Posterior cingulate gyrus (tissue), 11 donors: ENCODE measurements around the gene KRTAP5-3.
"Not testable (repeated sequence)": the region's sequence is repeated elsewhere in the genome, so short reads cannot be mapped to it uniquely, and the experiment has no call there.

ENCODE experiments used
- DNase-seq, 10 donors: peaks; one replicate each; pipeline versions ENCODE4 v3.0.0 to v3.0.0-alpha.2; 2020 to 2021; ENCODE audit warnings: mixed read lengths in 3 of 10
- intact Hi-C: fragments of 100-400 bp; cut with DNase I; formaldehyde crosslinking; loops from one replicate; pipeline ENCODE4 v1.15.1; 2023

The KRTAP5-3 gene

DNA sequence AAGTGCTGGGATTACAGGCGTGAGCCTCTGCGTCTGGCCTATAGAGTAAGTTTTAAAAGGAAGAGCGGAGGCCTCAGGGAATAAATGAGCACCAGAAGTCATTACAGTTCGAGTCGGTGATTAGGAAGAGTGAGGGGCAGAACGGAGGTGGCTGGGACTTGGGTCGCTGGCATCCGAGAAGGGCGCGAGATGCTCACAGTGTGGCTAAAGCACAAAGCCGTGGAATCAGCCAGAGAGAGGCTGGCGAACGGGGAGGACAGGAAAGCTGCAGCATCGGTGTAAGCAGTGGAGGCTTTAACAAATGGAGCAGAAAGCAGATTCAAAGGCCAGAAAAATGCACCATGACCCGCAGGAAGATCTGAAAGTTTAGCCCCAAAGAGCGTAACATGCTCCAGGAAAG, 16.4 kb upstream of the KRTAP5-3 start:
- intact Hi-C loops = no loop called here

GRCh38 chr11:1623716-1624115, 15.5 kb upstream of the KRTAP5-3 start:
- DNase-seq = no peak
- intact Hi-C loops = no loop called here

More for the DNA sequence above, 16.4 kb upstream of the KRTAP5-3 start:
- no peak for DNase-seq

GRCh38 chr11:1622086-1622485, 13.8 kb upstream of the KRTAP5-3 start, which contains the start of gene KRTAP5-4:
TSS of gene KRTAP5-4 (minus strand) at chr11:1622138. CDS start at chr11:1622093, 45 bp downstream.
- no peak for DNase-seq
- intact Hi-C loops = no loop called here

DNA sequence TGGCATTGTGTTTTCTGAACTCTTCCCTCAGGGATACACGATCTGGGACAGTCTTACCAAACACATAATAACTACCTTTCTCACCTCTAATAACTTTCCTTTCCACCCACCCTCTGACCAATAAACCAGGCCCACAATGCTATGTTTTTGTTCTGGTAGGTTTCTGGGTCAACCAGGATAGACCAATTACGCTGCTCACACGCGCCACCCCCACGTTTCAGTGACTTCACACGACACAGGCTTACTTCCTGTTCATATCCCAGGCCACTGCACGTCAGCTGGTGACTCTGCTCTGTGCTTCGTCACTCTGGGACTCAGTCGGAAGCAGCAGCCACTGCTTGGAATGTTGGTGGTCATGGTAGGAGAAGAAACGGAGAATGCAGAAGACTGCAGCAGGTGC, 11.2 kb upstream of the KRTAP5-3 start:
- intact Hi-C loops = no loop called here
- DNase-seq = no peak

GRCh38 chr11:1618231-1618630, 10.0 kb upstream of the KRTAP5-3 start:
- intact Hi-C loops = no loop called here
- no peak for DNase-seq

DNA sequence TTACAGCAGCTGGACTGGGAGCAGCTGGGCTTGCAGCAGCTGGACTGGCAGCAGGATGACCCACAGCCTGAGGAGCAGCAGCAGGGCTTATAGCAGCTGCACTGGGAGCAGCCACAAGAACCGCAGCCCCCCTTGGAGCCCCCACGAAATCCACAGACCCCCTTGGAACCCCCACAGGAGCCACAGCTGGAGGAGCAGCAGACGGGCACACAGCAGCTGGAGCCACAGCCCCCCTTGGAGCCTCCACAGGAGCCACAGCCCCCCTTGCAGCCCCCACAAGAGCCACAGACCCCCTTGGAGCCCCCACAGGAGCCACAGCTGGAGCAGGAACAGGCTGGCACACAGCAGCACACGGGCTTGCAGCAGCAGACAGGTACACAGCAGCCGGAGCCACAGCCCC, 362 bp downstream of the KRTAP5-3 start:
- DNase-seq, intact Hi-C loops: not testable (repeated sequence)

DNA sequence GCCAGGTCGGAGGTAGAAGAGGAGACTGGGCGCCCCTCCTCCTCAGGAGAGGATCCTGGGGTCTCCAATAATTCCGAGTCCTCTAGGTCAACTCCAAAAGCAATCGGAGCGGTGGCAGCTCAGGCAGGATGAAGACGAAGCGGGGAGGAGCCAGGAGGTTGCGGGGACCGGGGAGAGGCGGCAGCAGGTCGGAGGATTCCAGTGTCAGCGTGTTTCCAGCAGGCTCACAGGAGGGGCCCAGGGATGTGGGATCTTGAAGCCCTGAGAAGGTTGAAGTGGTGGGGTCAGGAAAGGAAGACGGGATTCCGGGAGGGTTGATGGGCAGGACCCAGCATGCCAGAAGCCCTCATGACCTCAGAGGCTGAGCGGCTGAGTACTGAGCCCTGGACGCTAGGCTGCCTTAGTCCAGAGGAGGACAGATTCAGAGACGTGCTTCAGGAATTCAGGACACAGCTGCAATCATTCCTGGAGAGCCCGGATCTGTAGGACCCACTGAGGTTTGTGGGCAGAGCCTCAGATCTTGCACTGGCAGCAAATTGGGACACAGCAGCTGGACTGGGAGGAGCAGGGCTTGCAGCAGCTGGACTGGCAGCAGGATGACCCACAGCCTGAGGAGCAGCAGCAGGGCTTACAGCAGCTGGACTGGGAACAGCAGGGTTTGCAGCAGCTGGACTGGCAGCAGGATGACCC, 962 bp downstream of the KRTAP5-3 start:
- DNase-seq, intact Hi-C loops: not testable (repeated sequence)

DNA sequence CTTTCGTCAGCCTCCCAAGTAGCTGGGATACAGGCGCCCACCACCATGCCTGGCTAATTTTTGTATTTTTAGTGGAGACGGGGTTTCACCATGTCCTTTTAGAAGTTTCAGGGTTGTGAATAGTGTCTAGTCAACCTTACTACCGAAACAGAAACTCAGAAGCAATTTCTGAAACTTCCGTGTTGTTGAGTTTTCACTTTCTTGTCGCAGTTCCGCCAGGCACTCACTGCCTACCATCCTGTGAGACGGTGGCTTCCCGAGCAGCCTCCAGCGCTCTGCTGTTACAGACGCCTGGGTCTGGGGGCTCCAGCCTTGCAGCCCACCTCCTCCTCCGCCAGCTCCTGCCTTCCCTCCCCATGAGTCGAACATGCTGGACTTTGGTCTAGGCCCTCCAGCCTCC, 2.3 kb downstream of the KRTAP5-3 start:
- intact Hi-C loops, DNase-seq: not testable (repeated sequence)

- DNase-seq = no peak
- intact Hi-C loops = no loop called here
These were observed 3.6 kb downstream of the KRTAP5-3 start for GRCh38 chr11:1604711-1605110.

GRCh38 chr11:1604181-1604580, 4.1 kb downstream of the KRTAP5-3 start:
- DNase-seq = no peak

DNA sequence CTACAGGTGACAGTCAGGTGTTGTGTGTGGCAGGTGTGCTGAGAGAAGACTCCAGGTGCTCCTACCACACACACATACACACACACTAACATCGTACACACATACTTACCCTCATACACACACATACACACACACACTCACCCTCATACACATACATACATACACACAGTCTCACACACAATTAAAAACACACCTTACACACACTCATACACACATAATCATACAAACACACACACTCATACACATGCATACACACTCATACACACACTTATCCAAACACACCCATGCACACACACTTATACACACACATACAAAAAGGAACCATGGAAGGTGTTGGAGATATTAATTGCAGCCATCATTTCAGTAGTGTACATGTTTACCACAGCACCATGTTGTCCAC, 4.6 kb downstream of the KRTAP5-3 start:
- intact Hi-C loops = no loop called here
- no peak for DNase-seq

More at GRCh38 chr11:1604181-1604580, 4.1 kb downstream of the KRTAP5-3 start:
- intact Hi-C loops = no loop called here

DNA sequence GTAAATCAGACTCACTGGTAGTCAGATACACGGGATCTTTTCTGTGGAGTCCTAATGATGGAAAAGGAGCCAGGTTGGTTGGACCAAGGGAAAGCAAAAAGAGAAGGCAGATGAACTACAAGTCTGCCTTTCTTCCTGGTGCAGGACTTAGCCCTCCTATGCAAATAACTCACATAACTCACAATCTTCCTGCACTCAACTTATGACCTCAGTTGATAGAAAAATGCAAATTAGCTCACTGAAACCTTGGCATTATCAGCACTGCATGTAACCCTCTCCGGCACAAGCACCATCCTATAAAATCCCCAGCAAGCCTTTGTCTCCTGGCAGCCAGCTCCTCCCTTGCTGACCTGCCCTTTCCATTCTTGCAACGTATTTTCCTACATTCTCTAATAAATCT, 6.6 kb downstream of the KRTAP5-3 start:
- intact Hi-C loops, DNase-seq: not testable (repeated sequence)

DNA sequence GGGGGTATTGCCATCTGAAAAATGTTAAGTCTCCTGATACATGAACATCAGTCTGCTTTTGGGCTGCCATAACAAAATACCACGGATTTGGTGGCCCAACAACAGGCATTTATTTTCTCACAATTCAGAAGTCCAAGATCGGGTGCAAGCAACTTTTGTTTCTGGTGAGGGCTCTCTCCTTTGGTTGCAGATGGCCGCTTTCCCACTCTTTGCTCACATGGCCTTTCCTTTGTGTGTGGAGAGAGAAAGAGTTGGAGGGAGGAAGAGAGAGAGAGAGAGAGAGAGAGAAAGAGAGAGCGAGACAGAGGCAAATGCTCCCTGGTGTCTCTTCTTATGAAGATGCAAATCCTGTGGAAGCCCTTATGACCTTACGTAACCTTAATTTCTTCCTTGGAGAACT, 7.6 kb downstream of the KRTAP5-3 start:
- no peak for DNase-seq
- intact Hi-C loops = no loop called here

- DNase-seq = no peak
- intact Hi-C loops = no loop called here
These were observed 9.4 kb downstream of the KRTAP5-3 start for GRCh38 chr11:1598816-1599215.

DNA sequence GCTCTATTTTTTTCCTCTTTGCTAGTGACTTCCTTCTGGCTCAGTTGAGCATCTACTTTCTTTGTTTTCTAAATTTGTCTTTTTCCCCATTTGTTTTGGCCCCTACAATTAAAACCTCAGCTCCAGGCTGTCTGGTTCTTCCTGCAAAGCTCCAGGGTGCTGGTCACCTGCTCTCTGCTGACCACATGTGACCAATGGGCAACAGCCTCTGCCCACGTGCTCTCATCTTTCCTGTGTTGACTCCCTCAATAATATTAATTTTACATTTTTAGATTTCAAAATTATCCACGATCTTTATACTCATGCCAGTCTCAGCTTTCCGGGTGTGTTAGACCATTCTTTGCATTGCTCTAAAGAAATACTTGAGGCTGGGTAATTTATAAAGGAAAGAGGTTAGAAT, 9.9 kb downstream of the KRTAP5-3 start:
- intact Hi-C loops, DNase-seq: not testable (repeated sequence)

- intact Hi-C loops = no loop called here
These were observed 10.3 kb downstream of the KRTAP5-3 start, which contains the start of gene KRTAP5-2 for GRCh38 chr11:1597994-1598380. TSS of gene KRTAP5-2 (minus strand) at chr11:1598294. CDS start at chr11:1598250, 44 bp downstream.

DNA sequence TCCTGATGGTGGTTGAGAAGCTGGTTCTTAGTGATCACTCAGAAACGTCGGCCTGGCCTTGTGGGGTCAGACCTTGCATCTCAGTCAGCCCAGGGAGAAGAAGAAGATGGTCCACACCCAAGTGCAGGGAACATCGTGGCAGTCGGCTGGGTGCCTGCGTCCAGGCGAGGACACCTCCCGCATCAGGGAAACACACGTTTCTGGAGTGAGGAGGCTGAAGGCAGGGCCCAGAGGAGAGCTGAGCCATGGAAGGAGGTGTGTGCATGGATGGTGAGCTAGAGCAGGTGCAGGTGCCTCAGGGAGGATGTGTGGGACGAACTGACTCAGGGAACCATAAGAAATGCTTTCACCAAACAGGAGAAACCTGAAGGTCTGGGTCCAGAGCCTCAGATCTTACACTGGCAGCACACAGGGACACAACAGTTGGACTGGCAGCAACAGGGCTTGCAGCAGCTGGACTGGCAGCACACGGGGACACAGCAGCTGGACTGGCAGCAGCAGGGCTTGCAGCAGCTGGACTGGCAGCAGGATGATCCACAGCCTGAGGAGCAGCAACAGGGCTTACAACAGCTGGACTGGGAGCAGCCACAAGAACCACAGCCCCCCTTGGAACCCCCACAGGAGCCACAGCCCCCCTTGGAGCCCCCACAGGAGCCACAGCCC, 10.8 kb downstream of the KRTAP5-3 start:
- intact Hi-C loops = no loop called here
- DNase-seq = peak in 2 of 10 donors; percentile 53 to 65

More at GRCh38 chr11:1597994-1598380, 10.3 kb downstream of the KRTAP5-3 start, which contains the start of gene KRTAP5-2:
- peak in 2 of 10 donors; percentile 46 to 59 for DNase-seq

DNA sequence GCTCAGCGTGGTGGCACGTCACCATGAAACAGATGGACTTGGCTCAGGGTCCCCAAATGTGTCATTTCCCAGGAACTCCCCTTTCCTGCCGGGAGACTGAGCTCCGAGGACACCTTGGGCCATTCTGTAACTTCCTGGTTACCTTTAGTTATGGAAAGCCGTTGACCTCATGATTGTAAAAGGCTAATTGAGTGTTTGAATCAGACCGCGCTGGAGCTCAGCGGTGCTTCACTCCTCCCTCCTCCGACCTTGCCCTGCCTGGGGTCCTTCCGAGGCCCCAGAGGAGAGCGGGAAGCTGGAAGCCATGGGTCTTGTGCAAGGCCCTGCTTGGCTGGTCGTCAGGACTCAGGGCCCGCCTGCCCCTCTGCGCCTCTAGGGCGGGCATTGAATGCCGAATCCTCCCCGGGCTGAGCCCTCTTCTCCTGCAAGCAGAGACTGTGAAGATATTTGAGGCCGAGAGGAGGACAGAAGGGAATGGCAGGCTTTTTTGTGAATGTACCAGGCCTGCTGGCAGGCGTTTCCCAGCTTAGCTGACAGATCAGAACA, 11.6 kb downstream of the KRTAP5-3 start:
- DNase-seq = peak in 2 of 10 donors; percentile 75 to 79
- intact Hi-C loops = not testable (repeated sequence)

GRCh38 chr11:1595994-1596575, 12.2 kb downstream of the KRTAP5-3 start:
- intact Hi-C loops = not testable (repeated sequence)
- DNase-seq = peak in 2 of 10 donors; percentile 38 to 49

DNA sequence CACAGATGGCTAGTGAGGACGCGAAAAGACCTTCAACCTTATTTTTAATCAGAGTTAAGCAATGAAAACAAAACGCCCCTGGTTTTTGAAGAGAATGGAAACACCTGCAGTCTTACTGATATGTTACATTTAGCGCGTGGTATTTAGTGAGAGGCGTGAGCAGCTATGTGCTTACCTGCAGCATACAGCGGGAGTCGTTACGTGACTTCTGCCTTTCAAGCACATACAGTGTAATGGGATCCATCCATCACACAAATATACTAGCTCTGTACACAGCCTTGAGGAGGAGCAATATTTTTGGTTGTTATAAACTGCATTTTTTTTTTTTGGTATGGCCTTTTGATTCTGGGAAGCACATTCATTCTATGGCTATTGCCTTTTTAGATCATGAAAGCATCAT, 15.6 kb downstream of the KRTAP5-3 start:
- intact Hi-C loops = no loop called here
- no peak for DNase-seq

DNA sequence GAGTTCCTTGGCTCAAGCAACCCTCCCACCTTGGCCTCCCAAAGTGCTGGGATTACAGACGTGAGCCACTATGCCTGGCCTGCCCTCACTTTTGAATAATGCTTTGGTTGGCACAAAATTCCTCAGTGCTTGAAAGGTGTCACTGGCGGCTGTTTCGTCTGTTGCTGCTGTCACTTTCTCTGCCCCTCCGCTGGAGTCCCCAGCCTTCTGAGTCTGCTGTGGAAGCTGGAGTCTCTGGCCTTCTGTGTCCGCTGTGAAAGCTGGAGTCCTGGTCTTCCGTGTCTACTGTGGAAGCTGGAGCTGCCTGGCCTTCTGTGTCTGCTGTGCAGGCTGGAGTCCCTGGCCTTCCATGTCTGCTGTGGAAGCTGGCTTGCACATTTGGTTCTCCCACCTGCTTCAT, 18.3 kb downstream of the KRTAP5-3 start:
- intact Hi-C loops = no loop called here
- DNase-seq = peak in 1 of 10 donors; percentile 74
